Psoas muscle (tissue), 8 donors: ENCODE data around the gene VSNL1. TPM values are rescaled to one million over a fixed set of nuclear protein-coding genes. Genes with fewer than 3 reads are reported as not detected.

Experiments used
- ATAC-seq, 4 donors: fragments of 200-7000 bp; cut with Tn5 transposase; one replicate each; pipeline ENCODE4 v1.9.1; 2020; ENCODE audit warnings: moderate library complexity in 3 of 4, mild to moderate bottlenecking in 2 of 4
- DNase-seq, 2 donors: peaks; one replicate each; pipeline ENCODE4 v3.0.0-alpha.2; 2020
- H3K27ac ChIP-seq: fragments of 200-600 bp; one replicate; pipeline ENCODE4 v1.8.0; 2022
- H3K27me3 ChIP-seq, 3 donors: fragments of 200-600 bp in 1 of 3; one replicate each; pipeline versions ENCODE4 v1.6.1 to v1.8.0; 2013 to 2022; ENCODE audit warnings: low read length in 2 of 3, mild to moderate bottlenecking in 2 of 3, moderate library complexity in 1 of 3; ENCODE audit not compliant: insufficient read depth in 3 of 3
- H3K36me3 ChIP-seq, 2 donors: fragments of 200-600 bp in 1 of 2; one replicate each; pipeline versions ENCODE4 v1.6.1 to v1.8.0; 2013 to 2022; ENCODE audit warnings: low read depth in 1 of 2, mild to moderate bottlenecking in 1 of 2, moderate library complexity in 1 of 2; ENCODE audit not compliant: insufficient read depth in 1 of 2
- H3K4me1 ChIP-seq: fragments of 200-600 bp; one replicate; pipeline ENCODE4 v1.8.0; 2022
- H3K4me3 ChIP-seq: fragments of 200-600 bp; one replicate; pipeline ENCODE4 v1.8.0; 2022; ENCODE audit warnings: mild to moderate bottlenecking
- H3K9me3 ChIP-seq: fragments of 200-600 bp; one replicate; pipeline ENCODE4 v1.8.0; 2022
- WGBS, 3 donors: extraction: QIAGEN DNeasy Blood & Tissue Kit; methylation state at CpG; one replicate each; pipeline versions ENCODE4 v1.1.6 to v1.1.7; 2013; 5-methylcytosine and 5-hydroxymethylcytosine counted together
- intact Hi-C, 2 donors: fragments of 100-400 bp; cut with DNase I; formaldehyde crosslinking; loops; one replicate each; pipeline versions ENCODE4 v1.11.0 to v1.14.2; 2022
- polyA plus RNA-seq, 3 donors: library from polyadenylated mRNA; stranded (reverse); fragments of 200-250 nt; gene quantifications; one replicate each; pipeline ENCODE4 v1.2.3, GENCODE V29; 2013
- total RNA-seq, 4 donors: library from RNA; stranded (reverse); fragmentation: NEBNext Ultra II Directional in 2 of 4; extraction: Animal tissue kit (Norgen Biotek cat#: 25700) in 2 of 4; gene quantifications; one replicate each; pipeline versions ENCODE4 v1.2.1 to v1.2.4, GENCODE V29; 2021 to 2023
- TF ChIP-seq, protein P1 (sequence below): fragments of 200-600 bp; IDR thresholded peaks from one replicate; pipeline ENCODE4 v1.8.0; 2022; ENCODE audit warnings: antibody characterized with exemption
- donor health status: healthy with polysubstance abuse.
- donor health status: DM: no; HTN: no; CAD: no; lungs with moderate emphysema.
- donor health status: Bipolar disorder and iron deficiency.
- donor health status: healthy.
- donor health status: DM: yes; HTN: yes; CAD: no.
- donor health status: DM: no; HTN: no; CAD: no.
- donor health status: DM: no; HTN: no; CAD: no.
- donor health status: DM: yes; HTN: yes; CAD: no.

VSNL1 gene
- total and polyA plus RNA-seq, 7 donors = 0.05 to 0.52 (median 0.19) TPM; not detected in 3

DNA sequence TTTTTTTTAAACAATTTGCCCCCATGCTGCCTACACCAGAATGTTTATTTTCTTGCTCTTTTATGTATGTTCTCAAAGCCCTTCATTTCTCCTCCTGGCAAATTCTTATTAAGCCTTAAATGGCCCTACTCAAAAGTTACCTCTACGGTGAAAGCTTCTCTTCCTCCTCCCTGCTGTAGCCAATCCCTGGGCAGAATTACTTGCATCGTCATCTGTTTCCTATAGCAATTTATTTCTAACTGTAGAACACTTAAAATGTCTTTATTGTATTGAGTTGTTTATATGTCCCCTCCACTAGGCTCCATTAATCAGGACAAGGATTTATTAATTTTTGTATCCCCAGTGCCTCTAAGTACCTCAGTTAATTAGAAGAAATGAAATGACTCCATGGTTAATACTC is 19.7 kb upstream of the VSNL1 start:
- TF ChIP-seq, protein P1, sequence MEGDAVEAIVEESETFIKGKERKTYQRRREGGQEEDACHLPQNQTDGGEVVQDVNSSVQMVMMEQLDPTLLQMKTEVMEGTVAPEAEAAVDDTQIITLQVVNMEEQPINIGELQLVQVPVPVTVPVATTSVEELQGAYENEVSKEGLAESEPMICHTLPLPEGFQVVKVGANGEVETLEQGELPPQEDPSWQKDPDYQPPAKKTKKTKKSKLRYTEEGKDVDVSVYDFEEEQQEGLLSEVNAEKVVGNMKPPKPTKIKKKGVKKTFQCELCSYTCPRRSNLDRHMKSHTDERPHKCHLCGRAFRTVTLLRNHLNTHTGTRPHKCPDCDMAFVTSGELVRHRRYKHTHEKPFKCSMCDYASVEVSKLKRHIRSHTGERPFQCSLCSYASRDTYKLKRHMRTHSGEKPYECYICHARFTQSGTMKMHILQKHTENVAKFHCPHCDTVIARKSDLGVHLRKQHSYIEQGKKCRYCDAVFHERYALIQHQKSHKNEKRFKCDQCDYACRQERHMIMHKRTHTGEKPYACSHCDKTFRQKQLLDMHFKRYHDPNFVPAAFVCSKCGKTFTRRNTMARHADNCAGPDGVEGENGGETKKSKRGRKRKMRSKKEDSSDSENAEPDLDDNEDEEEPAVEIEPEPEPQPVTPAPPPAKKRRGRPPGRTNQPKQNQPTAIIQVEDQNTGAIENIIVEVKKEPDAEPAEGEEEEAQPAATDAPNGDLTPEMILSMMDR = no peak
- WGBS, 3 donors = 71 to 80% (median 77%) methylated on average over 2 of the region's 2 CpGs
- Histone ChIP-seq H3K4me1 (peaks cover 7% of the 10 kb centered on the region), H3K27ac (no peak overlapping the region), H3K36me3 (no peaks in the 10 kb centered on the region), H3K27me3 (no peaks in the 10 kb centered on the region), H3K4me3 (no peak overlapping the region), H3K9me3 (no peaks in the 10 kb centered on the region)
- DNase-seq (no peak), ATAC-seq (no peak)
- intact Hi-C loops = no loop called here

DNA sequence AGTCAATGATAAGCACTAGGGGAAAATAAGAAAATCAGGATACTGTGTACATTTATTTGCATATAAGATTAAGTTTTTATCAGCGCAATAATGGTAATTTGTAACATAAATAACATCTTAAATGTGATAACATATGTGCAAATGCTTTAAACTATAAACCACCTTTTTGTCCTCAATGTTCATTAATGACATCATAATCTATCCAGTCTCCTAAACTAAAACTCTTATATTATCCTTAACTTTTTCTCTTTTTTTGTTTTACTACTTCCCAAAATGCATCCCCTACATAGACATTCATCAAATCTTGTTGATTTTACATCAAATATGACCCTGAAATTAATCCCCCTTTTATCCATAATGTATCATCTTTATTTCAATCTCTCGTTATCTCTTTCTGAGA is 18.9 kb upstream of the VSNL1 start:
- 91 to 98% (median 95%) methylated on average over 2 of the region's 2 CpGs for WGBS, 3 donors
- TF ChIP-seq, protein P1 = no peak
- H3K27me3 ChIP-seq = peaks cover 0 to 3% (median 0%) of the 10 kb centered on the region in 3 donors
- intact Hi-C loops = no loop called here
- no peak for DNase-seq
- H3K4me1 ChIP-seq = peaks cover 7% of the 10 kb centered on the region
- H3K27ac ChIP-seq = no peak overlapping the region
- H3K4me3 ChIP-seq = no peak overlapping the region
- no peaks in the 10 kb centered on the region for H3K36me3 ChIP-seq
- ATAC-seq = no peak
- no peaks in the 10 kb centered on the region for H3K9me3 ChIP-seq

DNA sequence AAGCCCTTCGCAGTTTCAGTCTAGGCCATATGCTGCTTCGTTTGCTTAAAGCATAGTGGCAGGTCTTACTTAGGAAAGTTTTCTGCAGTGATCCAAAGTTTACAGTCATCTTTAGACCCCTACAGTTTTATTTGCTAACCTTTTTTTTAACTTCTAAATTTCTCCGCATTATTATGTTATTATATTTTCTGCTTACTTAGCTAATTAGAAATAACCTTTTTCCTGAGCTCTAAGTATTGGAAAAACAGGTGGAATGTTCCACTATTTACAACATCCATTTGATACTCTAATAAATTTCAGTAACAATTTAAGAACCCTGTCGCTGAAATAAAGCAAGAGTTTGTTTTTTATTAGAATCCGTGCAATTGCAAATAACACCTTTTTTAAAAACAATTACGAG is 18.2 kb upstream of the VSNL1 start:
- ATAC-seq = no peak
- intact Hi-C loops = no loop called here
- 78 to 84% (median 81%) methylated on average over 6 of the region's 6 CpGs for WGBS, 3 donors
- no peak overlapping the region for H3K4me3 ChIP-seq
- H3K36me3 ChIP-seq = no peaks in the 10 kb centered on the region
- TF ChIP-seq, protein P1 = no peak
- DNase-seq = no peak
- peaks cover 7% of the 10 kb centered on the region for H3K4me1 ChIP-seq
- no peaks in the 10 kb centered on the region for H3K9me3 ChIP-seq
- H3K27ac ChIP-seq = no peak overlapping the region
- peaks cover 0 to 4% (median 0%) of the 10 kb centered on the region in 3 donors for H3K27me3 ChIP-seq

DNA sequence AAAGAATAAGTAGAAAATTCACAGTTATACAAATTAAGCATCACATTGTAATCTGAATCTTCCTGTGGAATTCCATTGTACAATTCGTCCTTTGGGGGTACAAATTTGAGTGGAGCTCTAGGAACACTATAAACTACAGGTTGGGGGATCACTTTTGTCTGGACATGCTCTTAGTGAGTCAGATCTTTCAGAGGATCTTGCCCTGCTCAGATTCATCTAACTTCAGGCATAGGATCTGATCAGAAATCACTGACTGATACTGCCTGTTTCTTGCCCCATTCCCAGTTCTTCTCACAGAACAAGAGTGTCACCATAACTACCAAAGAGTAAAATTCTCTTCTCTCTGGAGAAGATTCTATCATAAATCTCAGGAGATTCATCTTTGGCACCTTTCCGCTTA is 10.7 kb upstream of the VSNL1 start:
- Histone ChIP-seq H3K36me3 (no peaks in the 10 kb centered on the region), H3K4me3 (no peak overlapping the region), H3K27me3 (peaks cover 0 to 7% (median 0%) of the 10 kb centered on the region in 3 donors), H3K27ac (no peak overlapping the region), H3K4me1 (no peaks in the 10 kb centered on the region), H3K9me3 (no peaks in the 10 kb centered on the region)
- TF ChIP-seq, protein P1 = no peak
- no peak for DNase-seq
- 64 to 70% (median 67%) methylated on average over 2 of the region's 2 CpGs for WGBS, 3 donors
- intact Hi-C loops = no loop called here
- no peak for ATAC-seq

DNA sequence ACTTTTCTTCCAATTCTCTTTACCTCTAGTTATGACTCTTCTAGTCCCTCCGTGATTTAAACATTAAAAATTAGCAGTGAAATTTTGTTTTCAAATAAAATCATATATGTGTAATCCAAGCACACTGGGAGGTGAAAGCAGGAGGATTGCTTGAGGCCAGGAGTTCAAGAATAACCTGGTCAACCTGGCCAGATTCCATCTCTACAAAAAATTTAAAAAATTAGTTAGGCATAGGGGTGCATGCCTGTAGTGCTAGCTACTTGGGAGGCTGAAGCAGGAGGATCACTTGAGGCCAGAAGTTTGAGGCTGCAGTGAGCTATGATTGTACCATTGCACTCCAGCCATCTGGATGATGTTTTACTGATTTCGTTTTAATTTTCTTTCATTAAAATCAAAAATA is 7.0 kb upstream of the VSNL1 start:
- intact Hi-C loops = no loop called here
- Histone ChIP-seq H3K36me3 (no peaks in the 10 kb centered on the region), H3K4me1 (no peaks in the 10 kb centered on the region), H3K27ac (no peak overlapping the region), H3K9me3 (no peaks in the 10 kb centered on the region), H3K4me3 (no peak overlapping the region), H3K27me3 (peaks cover 0 to 10% (median 0%) of the 10 kb centered on the region in 3 donors)
- TF ChIP-seq, protein P1 = no peak
- 76 to 78% (median 78%) methylated on average over 2 of the region's 2 CpGs for WGBS, 3 donors
- ATAC-seq (no peak), DNase-seq (no peak)
